Caco-2 (cell line): ENCODE results near the gene YY1AP1. TPM values are rescaled to one million over a fixed set of nuclear protein-coding genes. Genes with fewer than 3 reads are reported as not detected.
"Not testable (repeated sequence)": the region's sequence is repeated elsewhere in the genome, so short reads cannot be mapped to it uniquely, and the experiment has no call there.

ENCODE experiments used
- BruUV-seq: library from RNA; stranded (reverse); fragments of 400-500 nt; replicated peaks from 2 replicates; lab custom pipeline; 2021; lab: Mats Ljungman, UMichigan
- CTCF ChIA-PET: fragments of 300-600 bp; sonication (Branson Sonifier 250); formaldehyde crosslinking; loops from one replicate; lab custom pipeline; 2022; ENCODE audit warnings: antibody characterized with exemption; lab: Charles Lee
- POLR2A ChIA-PET: fragments of 300-600 bp; sonication (Branson Sonifier 250); formaldehyde crosslinking; loops from one replicate; lab custom pipeline; 2022; ENCODE audit warnings: antibody characterized with exemption; lab: Charles Lee
- DNase-seq, 2 experiments: peaks; one replicate each; pipeline versions ENCODE4 v3.0.0 to v3.0.0-alpha.2; 2020 to 2022
- H3K27me3 ChIP-seq: replicated peaks from 2 replicates; pipeline ENCODE4 v1.6.0; 2011; ENCODE audit warnings: low read length; ENCODE audit not compliant: control insufficient read depth, insufficient read depth
- H3K36me3 ChIP-seq: 2 replicates; pipeline ENCODE4 v1.5.1; 2011; ENCODE audit warnings: low read length; ENCODE audit not compliant: control insufficient read depth, insufficient read depth
- H3K4me1 ChIP-seq: fragments of 250-450 bp; sonication (Bioruptor Pico); 2 replicates; pipeline ENCODE4 v1.5.1; 2020; ENCODE audit warnings: mild to moderate bottlenecking
- H3K4me3 ChIP-seq: 2 replicates; pipeline ENCODE4 v1.5.1; 2011; ENCODE audit warnings: low read depth, mild to moderate bottlenecking, control low read depth, low read length
- H3K9me3 ChIP-seq: fragments of 250-450 bp; sonication (Bioruptor Pico); 2 replicates; pipeline ENCODE4 v1.5.1; 2020; ENCODE audit warnings: mild to moderate bottlenecking, moderate library complexity
- H3K27ac Mint-ChIP-seq: one replicate; pipeline ENCODE4 v1.8.0; 2022; ENCODE audit warnings: mixed read lengths; ENCODE audit not compliant: unreplicated experiment
- H3K27me3 Mint-ChIP-seq: one replicate; pipeline ENCODE4 v1.8.0; 2022; ENCODE audit warnings: mixed read lengths; ENCODE audit not compliant: insufficient read depth, unreplicated experiment
- H3K36me3 Mint-ChIP-seq: one replicate; pipeline ENCODE4 v1.8.0; 2022; ENCODE audit warnings: mild to moderate bottlenecking, mixed read lengths; ENCODE audit not compliant: insufficient read depth, unreplicated experiment
- H3K4me1 Mint-ChIP-seq: one replicate; pipeline ENCODE4 v1.8.0; 2022; ENCODE audit warnings: low read depth, mixed read lengths; ENCODE audit not compliant: unreplicated experiment
- H3K4me3 Mint-ChIP-seq: one replicate; pipeline ENCODE4 v1.8.0; 2022; ENCODE audit warnings: mild to moderate bottlenecking, moderate library complexity, mixed read lengths; ENCODE audit not compliant: unreplicated experiment
- H3K9me3 Mint-ChIP-seq: one replicate; pipeline ENCODE4 v1.8.0; 2022; ENCODE audit warnings: mixed read lengths; ENCODE audit not compliant: unreplicated experiment
- CTCF ChIP-seq, 2 experiments: fragments of 200-600 bp in 1 of 2; IDR thresholded peaks; 1 replicate in 1 of 2; 2 replicates in 1 of 2; pipeline versions ENCODE4 v1.5.1 to v1.8.0; 2011 to 2022; ENCODE audit warnings: antibody characterized with exemption in 1 of 2, control low read depth in 1 of 2, inconsistent platforms in 1 of 2, low read depth in 1 of 2, low read length in 1 of 2, mild to moderate bottlenecking in 1 of 2, moderate library complexity in 1 of 2; ENCODE audit not compliant: insufficient read depth in 1 of 2, severe bottlenecking in 1 of 2, unreplicated experiment in 1 of 2
- intact Hi-C: fragments of 100-400 bp; cut with micrococcal nuclease; formaldehyde crosslinking; loops from one replicate; pipeline ENCODE4 v1.10.0; 2022; ENCODE audit not compliant: unreplicated experiment
- total RNA-seq: library from RNA; stranded (reverse); gene quantifications from 2 replicates; pipeline ENCODE4 v1.2.3, GENCODE V29; 2022

Gene YY1AP1
- total RNA-seq, 1 experiment from 2014 or later: 63.0 TPM

GRCh38 chr1:155717041-155717440, 28.5 kb upstream of the YY1AP1 start:
- H3K4me3 ChIP-seq: no peak overlapping the region
- H3K4me3 Mint-ChIP-seq: no peak overlapping the region
- ChIA-PET POLR2A (no interaction called here), CTCF (interaction anchor here (0.7 kb wide), 1 partner anchor 44 kb away, joined by 3 read pairs; no protein-coding TSS in a partner anchor)
- H3K4me1 ChIP-seq: no peaks in the 10 kb centered on the region
- no peak for TF ChIP-seq CTCF (IDR thresholded peaks at IDR 0.05; ENCODE audit: insufficient read depth in 1 of 2, low read depth in 1 of 2, low read length in 1 of 2, severe bottlenecking in 1 of 2, unreplicated experiment in 1 of 2)
- no peak overlapping the region for H3K27ac Mint-ChIP-seq
- H3K9me3 Mint-ChIP-seq: no peaks in the 10 kb centered on the region
- H3K4me1 Mint-ChIP-seq: no peaks in the 10 kb centered on the region
- H3K36me3 ChIP-seq: no peaks in the 10 kb centered on the region
- H3K36me3 Mint-ChIP-seq: peaks cover 80% of the 10 kb centered on the region
- no TSS peak for BruUV-seq
- no peaks in the 10 kb centered on the region for H3K9me3 ChIP-seq
- no peak for DNase-seq
- no peaks in the 10 kb centered on the region for H3K27me3 ChIP-seq
- intact Hi-C loops: no loop called here
- no peaks in the 10 kb centered on the region for H3K27me3 Mint-ChIP-seq

GRCh38 chr1:155715777-155716176, 27.2 kb upstream of the YY1AP1 start:
- Mint-ChIP-seq H3K27ac (no peak overlapping the region), H3K27me3 (no peaks in the 10 kb centered on the region), H3K4me3 (no peak overlapping the region), H3K4me1 (no peaks in the 10 kb centered on the region), H3K9me3 (no peaks in the 10 kb centered on the region), H3K36me3 (peaks cover 79% of the 10 kb centered on the region)
- no peak overlapping the region for H3K4me3 ChIP-seq
- no TSS peak for BruUV-seq
- CTCF ChIA-PET: interaction anchor here (0.5 to 1.3 kb wide), 2 partner anchors 13 to 466 kb away, joined by 3 to 4 read pairs; no protein-coding TSS in a partner anchor
- no peak for TF ChIP-seq CTCF (IDR thresholded peaks at IDR 0.05; ENCODE audit: insufficient read depth in 1 of 2, low read depth in 1 of 2, low read length in 1 of 2, severe bottlenecking in 1 of 2, unreplicated experiment in 1 of 2)
- H3K4me1 ChIP-seq: no peaks in the 10 kb centered on the region
- intact Hi-C loops: no loop called here
- no peak for DNase-seq
- H3K36me3 ChIP-seq: no peaks in the 10 kb centered on the region
- no peaks in the 10 kb centered on the region for H3K27me3 ChIP-seq
- POLR2A ChIA-PET: interaction anchor here (0.6 kb wide), 1 partner anchor 26 kb away, joined by 3 read pairs; no protein-coding TSS in a partner anchor
- H3K9me3 ChIP-seq: no peaks in the 10 kb centered on the region

GRCh38 chr1:155715056-155715455, 26.5 kb upstream of the YY1AP1 start:
- peaks cover 77% of the 10 kb centered on the region for H3K36me3 Mint-ChIP-seq
- H3K4me3 Mint-ChIP-seq, H3K9me3 Mint-ChIP-seq, H3K4me3 ChIP-seq, H3K27me3 Mint-ChIP-seq, H3K9me3 ChIP-seq, POLR2A ChIA-PET, H3K27me3 ChIP-seq, DNase-seq, intact Hi-C loops, BruUV-seq, H3K4me1 Mint-ChIP-seq, H3K36me3 ChIP-seq, H3K27ac Mint-ChIP-seq, H3K4me1 ChIP-seq: not testable (repeated sequence)
- CTCF ChIA-PET: interaction anchor here (0.5 to 1.3 kb wide), 3 partner anchors 14 to 542 kb away, joined by 3 to 4 read pairs (median 4); partner anchors contain the start of gene KRTCAP2
